Tibial nerve (tissue), 3 donors: Measurements from ENCODE around the gene SIGLEC15.

Experiments
- CTCF ChIP-seq, 5 experiments: fragments of 200-600 bp in 3 of 5; fragments of 450-650 bp in 2 of 5; sonication (generic) in 3 of 5; IDR thresholded peaks; one replicate each; pipeline ENCODE4 v1.5.1; 2016 to 2019; ENCODE audit warnings: antibody characterized with exemption in 5 of 5, mild to moderate bottlenecking in 3 of 5, moderate library complexity in 2 of 5
- POLR2A ChIP-seq, 2 donors: fragments of 450-650 bp; IDR thresholded peaks; one replicate each; pipeline ENCODE4 v1.6.1; 2017; ENCODE audit warnings: antibody characterized with exemption in 2 of 2, mild to moderate bottlenecking in 2 of 2, moderate library complexity in 2 of 2

- TF ChIP-seq CTCF (IDR thresholded peaks at IDR 0.05) (no peak), POLR2A (IDR thresholded peaks at IDR 0.05) (no peak)
These were observed 3.7 kb downstream of the SIGLEC15 start for GRCh38 chr18:45828917-45829811.
